DMS114 treated with DMSO at 0.1 percent for 48 hours (cell line): ENCODE measurements around the gene CACNG4.

ENCODE experiments used
- DNase-seq: peaks from one replicate; lab custom pipeline; 2025; ENCODE audit not compliant: unreplicated experiment; lab: John Stamatoyannopoulos, UW

CACNG4 gene

DNA sequence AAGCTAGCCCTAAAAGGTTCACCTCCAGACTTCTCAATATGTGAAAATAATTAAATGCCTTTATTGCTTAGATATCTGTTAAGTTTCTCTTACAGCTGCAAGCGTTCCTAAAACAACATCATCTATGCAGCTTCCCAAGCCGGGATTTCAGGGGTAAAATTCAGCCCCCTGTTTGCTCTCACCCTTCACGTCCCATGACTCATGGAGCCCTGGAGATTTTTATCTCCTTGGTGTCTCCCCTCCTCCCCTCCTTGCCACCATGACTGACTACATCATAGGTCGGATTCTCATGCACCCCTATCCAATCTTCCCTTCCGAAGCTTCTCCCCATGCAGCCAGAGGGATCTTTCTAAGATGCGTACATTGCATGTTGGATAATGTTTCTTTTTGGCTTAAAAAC, 21.0 kb upstream of the CACNG4 start:
- DNase-seq: no peak

DNA sequence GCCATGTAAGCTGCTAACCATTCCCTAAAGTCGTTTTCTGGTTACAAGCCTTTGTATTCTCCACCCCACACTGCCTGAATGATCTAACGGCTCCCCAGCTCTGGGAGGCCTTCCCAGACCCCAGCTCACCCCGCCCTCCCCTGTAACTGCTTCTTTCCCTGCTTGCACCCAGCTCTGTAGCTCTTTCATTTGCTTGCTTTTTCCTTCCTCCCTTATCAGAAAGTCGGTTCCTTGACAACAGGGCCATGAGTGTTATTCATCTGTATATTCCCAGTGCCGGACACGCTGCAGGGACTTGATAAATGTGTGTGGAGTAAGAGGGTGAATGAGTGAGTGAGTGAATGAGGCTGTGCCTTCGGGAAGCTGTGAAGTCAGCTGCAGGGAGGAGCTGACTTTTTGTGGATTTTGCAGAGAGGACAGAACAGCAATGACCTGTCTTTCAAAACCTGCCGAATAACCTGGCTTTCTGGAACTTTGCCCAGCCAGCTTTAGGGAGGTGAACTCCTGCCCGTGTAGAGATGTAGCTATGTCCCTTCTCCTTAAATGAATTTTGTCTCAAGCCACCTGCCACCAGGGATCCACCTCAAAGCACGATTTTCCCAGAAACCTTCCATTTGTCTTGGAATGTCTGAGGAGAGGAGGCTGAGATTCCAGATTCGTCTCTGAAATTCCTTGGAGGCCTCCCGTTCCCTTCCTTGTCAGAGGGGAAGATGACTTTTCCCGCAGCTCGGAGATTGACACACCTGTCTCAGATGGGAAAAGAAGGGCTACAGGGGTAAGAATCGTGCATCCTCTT, 20.0 kb upstream of the CACNG4 start:
- DNase-seq: no peak

DNA sequence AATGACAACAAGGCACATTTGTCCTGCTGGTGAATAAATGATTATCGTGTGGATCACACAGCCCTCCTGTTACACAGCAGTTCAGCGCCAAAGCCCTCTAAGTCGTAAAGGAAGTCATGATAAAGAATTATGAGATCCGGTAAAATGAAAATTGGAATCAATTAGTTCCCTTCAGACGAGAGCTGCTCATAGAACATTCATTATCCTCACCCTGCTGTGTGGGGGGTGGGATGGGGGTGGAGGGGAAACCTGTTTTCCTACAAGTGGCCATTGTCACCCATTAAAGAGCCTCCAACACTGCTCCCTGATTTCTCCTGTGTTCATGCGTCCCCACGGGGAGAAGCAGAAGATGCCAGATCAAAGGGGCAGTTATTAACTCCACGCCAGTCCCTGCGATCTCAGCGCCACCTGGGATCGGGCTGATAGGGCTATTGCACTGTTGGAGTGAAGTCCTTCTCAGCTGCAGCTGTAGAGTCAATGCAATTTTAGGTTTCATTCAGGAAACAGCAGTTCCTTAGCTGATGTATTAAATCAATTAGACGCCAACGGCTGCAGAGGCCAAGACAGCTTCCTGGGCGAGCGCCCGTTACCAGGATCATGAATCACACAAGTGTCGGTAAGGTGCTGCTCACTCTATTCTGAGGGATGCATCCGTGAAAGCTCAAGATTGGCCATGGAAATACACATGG, 19.2 kb upstream of the CACNG4 start:
- DNase-seq: no peak

DNA sequence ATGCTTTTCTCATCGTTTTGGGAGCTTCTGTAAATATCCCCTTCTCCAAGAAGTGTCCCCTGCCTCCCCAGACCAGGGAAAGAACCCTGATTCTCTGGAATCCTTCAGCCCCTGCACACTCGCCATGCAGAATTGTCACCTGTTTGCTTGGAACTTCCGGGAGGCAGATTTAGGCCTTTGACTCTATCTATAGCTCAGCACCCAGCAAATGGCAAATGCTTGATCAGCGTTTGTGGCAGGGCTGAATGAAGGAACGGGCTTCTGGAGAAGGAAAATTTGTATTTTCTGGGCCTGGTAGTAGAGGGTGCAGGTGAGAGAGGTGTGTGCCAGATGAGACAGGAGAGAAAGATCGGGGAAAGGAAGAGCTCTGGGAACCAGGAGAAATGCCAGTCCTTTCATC, 18.3 kb upstream of the CACNG4 start:
- DNase-seq: no peak

DNA sequence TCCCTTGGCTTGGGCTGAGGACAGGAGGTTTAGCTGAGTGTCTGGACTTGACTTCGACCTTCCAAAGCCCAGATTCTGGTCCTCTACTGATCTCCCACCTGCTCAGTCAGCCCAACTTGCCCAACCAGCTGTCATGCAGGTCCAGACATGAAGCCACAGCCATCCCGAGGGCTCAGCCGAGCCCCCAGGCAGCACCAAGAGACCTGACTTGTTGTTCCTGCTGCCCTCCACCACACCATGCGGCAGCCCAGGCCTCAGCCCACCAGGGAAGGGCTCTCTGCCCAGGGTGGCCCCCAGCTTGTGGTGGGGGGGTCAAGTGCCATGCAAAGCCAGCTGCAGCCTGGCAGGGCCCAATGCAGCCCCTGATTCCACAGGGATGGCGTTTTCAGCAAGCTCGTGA, 17.2 kb upstream of the CACNG4 start:
- DNase-seq: no peak

GRCh38 chr17:66948061-66948750, 16.3 kb upstream of the CACNG4 start:
- no peak for DNase-seq

DNA sequence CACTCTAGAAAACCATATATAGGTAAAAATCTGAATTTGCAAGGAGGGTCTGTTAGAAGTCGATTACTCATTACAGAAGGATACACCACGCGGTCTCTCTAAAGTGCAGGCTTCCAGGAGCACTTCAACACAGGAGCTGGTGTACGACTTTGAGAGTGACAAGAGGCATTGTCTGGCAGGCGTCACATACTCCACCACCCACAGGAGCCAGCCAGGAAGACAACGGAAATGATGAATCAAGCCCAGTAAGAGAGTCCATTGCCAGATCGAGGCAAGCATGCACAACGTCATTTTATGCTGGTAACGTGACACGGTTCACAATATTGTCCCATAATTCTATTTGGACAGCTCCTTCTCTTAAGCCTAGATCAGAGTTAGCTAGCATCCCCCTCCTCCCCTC, 15.0 kb upstream of the CACNG4 start:
- no peak for DNase-seq

GRCh38 chr17:66950325-66950724, 14.2 kb upstream of the CACNG4 start:
- DNase-seq: no peak

- DNase-seq: no peak
These were observed 13.5 kb upstream of the CACNG4 start for GRCh38 chr17:66950886-66951604.

DNA sequence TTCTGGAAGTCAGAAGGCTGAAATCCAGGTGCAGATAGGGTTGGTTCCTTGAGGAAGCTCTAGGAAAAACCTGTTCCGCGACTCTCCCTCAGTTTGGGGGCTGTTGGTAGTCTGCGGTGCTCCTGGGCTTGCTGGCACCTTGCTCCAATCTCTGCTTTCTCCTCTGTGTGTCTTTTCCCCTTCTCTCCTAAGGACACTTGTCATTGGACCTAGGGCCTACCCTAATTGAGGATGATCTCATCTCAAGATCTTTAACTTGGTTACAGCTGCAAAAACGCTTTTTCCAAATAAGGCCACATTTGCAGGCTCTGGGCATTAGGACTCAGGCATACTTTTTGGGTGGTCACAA, 12.9 kb upstream of the CACNG4 start:
- DNase-seq: no peak

- no peak for DNase-seq
These were observed 12.4 kb upstream of the CACNG4 start for GRCh38 chr17:66952031-66952524.

DNA sequence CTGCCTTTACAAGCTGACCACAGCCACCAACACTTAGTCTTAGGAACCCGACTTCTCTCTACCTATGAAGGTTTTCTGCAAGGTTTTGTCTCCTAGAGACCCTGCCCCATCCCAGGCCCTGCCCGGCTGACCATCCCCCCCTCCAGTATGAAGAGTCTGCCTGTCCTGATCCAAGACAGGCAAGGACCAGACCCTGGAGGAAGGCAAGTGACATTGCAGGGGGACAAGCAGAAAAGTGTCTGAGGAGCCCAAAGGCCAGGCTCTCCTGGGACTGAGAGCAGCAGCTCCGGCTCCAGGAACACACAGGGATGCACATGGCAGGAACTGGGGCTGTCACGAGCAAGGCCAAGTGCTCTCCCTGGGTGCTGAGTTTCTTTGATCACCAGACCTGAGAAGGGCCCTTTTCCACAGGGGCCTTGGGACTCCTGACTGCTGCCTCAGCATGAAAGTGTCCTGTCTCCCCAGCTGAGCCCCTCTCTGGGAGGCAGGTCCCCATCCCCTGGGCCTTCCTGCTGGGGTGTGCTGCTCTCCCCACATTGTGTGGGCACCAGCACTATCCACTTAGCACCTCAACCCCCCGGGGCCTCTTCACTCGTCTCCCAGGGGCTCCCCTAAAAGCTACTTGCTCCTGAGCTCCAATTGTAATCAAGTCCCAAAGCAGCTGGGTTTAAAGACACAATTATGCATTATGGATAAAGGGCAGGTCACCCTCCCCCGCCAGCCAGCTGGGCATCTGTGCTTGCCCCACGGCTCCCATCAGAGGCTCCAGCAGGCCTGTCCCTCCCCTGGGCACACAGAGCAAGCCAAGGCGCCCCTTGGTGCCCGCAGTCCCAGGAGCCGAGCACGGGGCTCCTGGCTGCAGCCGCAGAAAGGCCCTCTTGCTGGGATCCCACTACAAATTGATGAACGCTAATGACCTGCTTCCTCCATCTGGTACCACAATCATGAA, 11.6 kb upstream of the CACNG4 start:
- DNase-seq: no peak

GRCh38 chr17:66953630-66954020, 10.9 kb upstream of the CACNG4 start:
- DNase-seq: no peak

- DNase-seq: no peak
These were observed 9.9 kb upstream of the CACNG4 start for GRCh38 chr17:66954632-66955031.

DNA sequence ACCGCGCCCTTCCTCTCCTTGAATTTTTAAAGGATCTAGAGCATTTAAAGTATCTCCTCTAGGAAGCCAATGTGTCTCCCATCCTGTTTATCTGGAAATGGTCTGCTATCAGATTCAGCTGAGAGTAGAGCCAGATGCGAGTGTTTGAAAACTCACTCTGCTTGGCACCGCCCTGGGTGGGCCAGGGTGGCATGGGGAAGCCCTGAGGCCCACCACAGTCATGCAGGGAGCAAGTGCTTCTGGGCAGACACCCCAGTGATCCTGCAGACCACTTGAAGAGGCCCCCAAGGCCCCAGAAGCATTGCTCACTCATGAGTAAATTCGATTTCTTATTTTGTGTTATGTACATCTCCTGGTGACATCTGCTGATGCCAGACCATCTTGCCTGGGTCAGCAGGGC, 8.7 kb upstream of the CACNG4 start:
- no peak for DNase-seq

DNA sequence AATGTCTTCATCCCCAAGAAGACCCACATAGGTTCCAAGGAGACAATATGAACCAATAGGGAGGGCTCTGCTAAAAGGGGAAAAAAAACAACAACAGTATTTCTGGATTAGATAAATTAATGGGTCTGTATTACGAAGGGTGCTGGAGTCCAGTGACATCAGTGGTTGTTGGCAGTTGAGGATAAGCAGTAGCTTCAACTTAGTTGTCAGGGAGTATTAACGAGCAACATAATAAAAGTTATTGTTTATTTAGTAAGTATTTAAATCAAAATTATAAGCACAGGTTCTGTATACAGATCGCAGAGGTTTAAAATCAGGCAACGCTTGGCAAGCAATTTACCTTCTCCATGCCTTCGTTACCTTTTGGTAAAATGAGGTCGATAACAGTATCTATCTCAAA, 7.6 kb upstream of the CACNG4 start:
- no peak for DNase-seq

DNA sequence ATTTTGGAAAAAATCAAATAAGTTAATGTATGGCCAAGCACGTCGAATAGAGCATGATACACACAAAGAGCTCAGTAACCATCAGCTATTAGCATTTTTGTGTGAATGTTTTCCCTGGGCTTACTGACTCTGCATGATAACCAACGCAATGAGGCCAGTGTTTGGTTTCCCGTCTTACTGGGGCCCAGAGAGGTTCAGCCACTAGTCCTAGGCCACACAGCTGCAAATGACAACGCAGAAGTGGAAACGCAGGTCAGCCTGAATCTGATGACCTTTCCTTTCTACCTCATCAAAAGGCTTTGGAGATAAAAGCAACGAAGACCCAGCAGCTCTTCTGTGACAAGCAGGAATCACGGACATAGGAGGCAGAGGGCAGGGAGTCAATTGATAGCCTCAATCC, 7.2 kb upstream of the CACNG4 start:
- no peak for DNase-seq

DNA sequence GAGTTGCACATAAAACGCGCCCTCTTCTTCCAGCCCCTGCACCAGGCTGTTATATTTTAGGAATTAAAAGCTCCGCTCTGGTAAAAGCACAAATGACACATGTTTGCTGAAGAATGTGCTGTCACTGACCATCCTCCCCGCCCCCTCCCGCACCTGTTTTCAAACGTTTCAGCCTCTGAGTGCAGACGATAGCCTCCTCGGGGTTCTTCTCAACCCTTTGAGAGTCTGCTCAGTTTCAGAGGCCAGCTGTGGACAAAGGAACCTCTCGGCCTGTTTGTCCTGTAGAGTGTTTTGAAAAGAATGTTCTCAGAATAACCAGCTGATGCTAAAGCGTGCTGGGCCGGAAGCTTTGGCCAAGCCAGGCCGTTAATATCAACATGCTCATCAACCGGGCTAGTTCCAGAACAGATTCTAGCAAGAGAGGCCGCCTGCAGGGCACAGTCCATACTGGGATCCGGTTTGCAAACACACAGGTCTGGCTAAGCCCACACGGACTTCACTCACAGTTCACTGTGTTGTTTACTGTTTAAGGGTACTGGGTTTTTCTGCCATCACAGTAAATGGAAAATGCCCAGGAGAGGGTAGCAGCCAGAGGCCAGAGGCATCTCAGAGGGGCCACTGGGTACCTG, 6.4 kb upstream of the CACNG4 start:
- DNase-seq: no peak

DNA sequence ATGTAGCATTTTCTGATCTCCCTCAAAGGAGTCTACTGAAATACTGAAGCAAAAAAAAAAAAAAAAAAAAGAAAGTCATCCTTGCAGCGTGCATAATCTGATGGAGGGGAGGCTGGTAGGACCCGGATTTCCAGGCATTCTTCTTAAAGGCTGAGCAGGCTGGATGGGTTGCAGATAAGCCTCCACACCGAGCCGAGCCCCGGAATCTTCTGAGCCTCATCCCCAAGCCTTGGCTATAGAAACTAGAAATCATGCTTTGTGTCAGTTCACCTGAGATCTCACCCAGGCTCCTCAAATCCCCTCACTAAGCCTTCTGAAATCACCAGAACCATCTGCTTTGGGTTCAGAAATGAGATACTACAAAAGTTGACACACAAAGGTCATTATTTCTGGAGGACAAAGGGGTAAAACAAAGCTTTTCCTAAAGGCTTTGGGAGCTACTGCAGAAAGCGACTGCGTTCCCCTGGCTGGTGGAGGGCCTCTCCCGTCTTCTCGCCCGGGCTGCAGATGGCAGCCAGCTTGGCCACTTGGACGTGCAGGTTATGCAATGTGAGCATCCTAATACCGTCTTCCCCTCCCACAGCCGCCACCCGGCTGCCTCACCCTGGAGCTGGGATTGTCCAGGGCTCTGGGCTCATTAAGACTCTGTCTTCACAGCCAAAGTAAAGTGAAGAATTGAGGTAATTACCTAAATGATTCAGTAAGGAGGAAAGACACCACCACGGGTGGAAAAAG, 4.7 kb upstream of the CACNG4 start:
- no peak for DNase-seq
